Cardiac fibroblast (primary cell): ENCODE measurements around the gene HIVEP1.

Experiments used
- DNase-seq, 2 donors: peaks; one replicate each; pipeline versions ENCODE4 v3.0.0 to v3.0.0-alpha.2; 2010; ENCODE audit warnings: low read depth in 2 of 2
- H3K4me3 ChIP-seq, 2 donors: replicated peaks in 1 of 2; 1 replicate in 1 of 2; 2 replicates in 1 of 2; pipeline ENCODE4 v1.5.1; 2011; ENCODE audit warnings: low read depth in 2 of 2, low read length in 2 of 2, mild to moderate bottlenecking in 2 of 2, moderate library complexity in 1 of 2
- TF ChIP-seq, protein P1 (sequence below): IDR thresholded peaks from one replicate; pipeline ENCODE4 v1.5.1; 2011; ENCODE audit warnings: low read depth, mild to moderate bottlenecking, low read length, inconsistent platforms

HIVEP1 gene

GRCh38 chr6:12029979-12030737, 18.0 kb downstream of the HIVEP1 start:
- DNase-seq, result no peak
- TF ChIP-seq, protein P1, sequence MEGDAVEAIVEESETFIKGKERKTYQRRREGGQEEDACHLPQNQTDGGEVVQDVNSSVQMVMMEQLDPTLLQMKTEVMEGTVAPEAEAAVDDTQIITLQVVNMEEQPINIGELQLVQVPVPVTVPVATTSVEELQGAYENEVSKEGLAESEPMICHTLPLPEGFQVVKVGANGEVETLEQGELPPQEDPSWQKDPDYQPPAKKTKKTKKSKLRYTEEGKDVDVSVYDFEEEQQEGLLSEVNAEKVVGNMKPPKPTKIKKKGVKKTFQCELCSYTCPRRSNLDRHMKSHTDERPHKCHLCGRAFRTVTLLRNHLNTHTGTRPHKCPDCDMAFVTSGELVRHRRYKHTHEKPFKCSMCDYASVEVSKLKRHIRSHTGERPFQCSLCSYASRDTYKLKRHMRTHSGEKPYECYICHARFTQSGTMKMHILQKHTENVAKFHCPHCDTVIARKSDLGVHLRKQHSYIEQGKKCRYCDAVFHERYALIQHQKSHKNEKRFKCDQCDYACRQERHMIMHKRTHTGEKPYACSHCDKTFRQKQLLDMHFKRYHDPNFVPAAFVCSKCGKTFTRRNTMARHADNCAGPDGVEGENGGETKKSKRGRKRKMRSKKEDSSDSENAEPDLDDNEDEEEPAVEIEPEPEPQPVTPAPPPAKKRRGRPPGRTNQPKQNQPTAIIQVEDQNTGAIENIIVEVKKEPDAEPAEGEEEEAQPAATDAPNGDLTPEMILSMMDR, result no peak

GRCh38 chr6:12030993-12031550, 19.0 kb downstream of the HIVEP1 start:
- no peak for DNase-seq
- TF ChIP-seq, protein P1, result no peak

More at GRCh38 chr6:12029979-12030737, 18.0 kb downstream of the HIVEP1 start:
- no peak overlapping the region for H3K4me3 ChIP-seq

DNA sequence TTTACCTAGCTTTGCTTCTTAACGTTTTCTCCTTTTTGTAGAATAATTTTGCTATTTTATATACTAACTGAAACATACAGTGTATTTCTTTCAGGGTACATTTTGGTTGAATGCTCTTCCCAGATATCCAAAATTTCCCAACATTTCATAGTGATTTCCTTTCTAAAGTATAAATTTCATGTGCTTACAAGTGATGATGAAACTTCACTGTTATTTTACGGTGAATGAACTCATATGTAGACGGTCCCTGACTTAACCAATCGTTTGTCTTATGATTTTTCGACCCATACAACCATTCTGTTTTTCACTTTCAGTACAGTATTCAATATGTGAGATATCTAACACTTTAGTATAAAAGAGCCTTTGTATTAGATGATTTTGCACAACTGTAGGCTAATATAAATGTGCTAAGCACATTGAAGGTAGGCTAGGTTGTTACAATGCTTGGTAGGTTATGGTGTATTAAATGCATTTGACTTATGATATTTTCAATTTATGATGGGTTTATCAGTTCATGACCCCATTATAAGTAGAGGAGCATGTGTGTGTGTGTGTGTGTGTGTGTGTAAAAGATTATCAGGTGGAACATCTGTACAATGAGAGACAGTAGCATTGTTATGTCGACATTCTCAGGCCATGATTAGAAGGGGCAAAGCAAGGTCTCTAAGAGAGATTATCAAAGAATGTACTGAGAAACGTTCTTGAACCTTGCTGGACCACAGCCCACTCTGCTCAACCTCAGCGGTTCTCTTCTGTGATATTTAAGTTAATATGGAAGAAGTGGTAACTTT, 20.9 kb downstream of the HIVEP1 start:
- TF ChIP-seq, protein P1, result no peak
- no peak overlapping the region for H3K4me3 ChIP-seq
- no peak for DNase-seq

More at GRCh38 chr6:12030993-12031550, 19.0 kb downstream of the HIVEP1 start:
- no peak overlapping the region for H3K4me3 ChIP-seq

- TF ChIP-seq, protein P1, result no peak
- no peak overlapping the region for H3K4me3 ChIP-seq
- DNase-seq, result peak; percentile 65 to 68
Observed at GRCh38 chr6:12033770-12034169, 21.7 kb downstream of the HIVEP1 start.

DNA sequence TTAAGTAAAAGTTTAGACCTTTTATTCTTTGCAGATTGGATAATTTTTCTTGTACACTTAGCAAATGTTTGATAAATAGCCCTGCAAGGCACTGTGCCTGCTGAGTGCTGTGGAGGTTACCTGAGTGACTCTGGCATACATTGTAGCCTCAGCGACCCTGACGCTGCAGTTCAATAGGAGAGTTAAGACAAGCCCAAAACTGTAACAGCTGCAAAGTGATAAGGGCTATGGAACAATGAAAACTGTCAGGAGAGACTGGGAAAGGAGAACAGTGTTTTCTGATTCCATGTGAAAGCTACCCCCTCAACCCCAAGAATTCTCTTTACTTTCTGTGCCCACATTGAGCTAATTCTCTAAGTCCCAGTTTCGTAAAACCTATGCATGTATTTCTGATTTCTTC, 22.2 kb downstream of the HIVEP1 start:
- DNase-seq, result no peak
- TF ChIP-seq, protein P1, result no peak
- H3K4me3 ChIP-seq, result no peak overlapping the region

DNA sequence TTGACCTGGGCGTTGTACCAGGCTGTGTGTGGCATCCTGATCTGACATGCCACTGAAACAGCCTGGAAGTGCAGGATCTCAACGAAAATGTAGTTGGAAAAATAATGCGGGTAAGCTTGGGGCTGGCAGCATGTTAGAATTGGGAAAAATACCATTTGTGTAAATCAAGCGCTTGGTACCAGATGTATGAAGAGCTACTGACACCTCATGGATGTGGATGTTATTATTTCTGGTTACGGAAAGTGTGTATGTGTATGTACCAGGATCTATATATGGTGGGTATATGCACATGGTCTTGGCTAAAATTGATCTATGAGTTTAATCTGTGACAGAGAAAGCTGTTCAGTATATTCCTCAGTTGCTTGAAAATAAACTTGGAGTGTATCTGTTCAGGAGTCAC, 22.7 kb downstream of the HIVEP1 start:
- no peak overlapping the region for H3K4me3 ChIP-seq
- no peak for DNase-seq
- TF ChIP-seq, protein P1, result no peak
